ENCODE measurements around the gene CCDC33.
A peak's percentile ranks its signal among the peaks of the same experiment; 100 is the strongest.

The CCDC33 gene

GRCh38 chr15:74317820-74318375, 81.8 kb downstream of the CCDC33 start (continued):
- TF ChIP-seq ZNF416 (tag by site-specific recombination; IDR thresholded peaks at IDR 0.05) (no peak), ZNF473 (tag by site-specific recombination; IDR thresholded peaks at IDR 0.05) (no peak), ZEB2 (tag by site-specific recombination; IDR thresholded peaks at IDR 0.05) (peak; percentile 72; the same call in 1 of the 2 replicates), ZBTB17 (tag by site-specific recombination; IDR thresholded peaks at IDR 0.05) (peak; percentile 41; the same call in 1 of the 2 replicates), ZNF629 (tag by site-specific recombination; IDR thresholded peaks at IDR 0.05) (peak; percentile 52; the same call in 1 of the 2 replicates), ZNF366 (tag by site-specific recombination; conservative IDR thresholded peaks at IDR 0.05) (peak; percentile 86), YY2 (tag by site-specific recombination; IDR thresholded peaks at IDR 0.05) (peak; percentile 46; the same call in 1 of the 2 replicates), KLF1 (tag by site-specific recombination; IDR thresholded peaks at IDR 0.05) (peak; percentile 61; the same call in 1 of the 2 replicates), KLF17 (tag by site-specific recombination; IDR thresholded peaks at IDR 0.05) (peak; percentile 95), ZNF280C (tag by site-specific recombination; IDR thresholded peaks at IDR 0.05) (no peak), GLI4 (tag by site-specific recombination; IDR thresholded peaks at IDR 0.05) (0 out of 2 replicates have a peak, but pooled peaks have one; percentile 19), ZFP3 (tag by site-specific recombination; IDR thresholded peaks at IDR 0.05; ENCODE audit: low read depth) (no peak), ZNF398 (tag by site-specific recombination; IDR thresholded peaks at IDR 0.05) (peak; percentile 99), ZNF394 (tag by site-specific recombination; IDR thresholded peaks at IDR 0.05; ENCODE audit: borderline replicate concordance) (no peak), ZNF362 (tag by site-specific recombination; IDR thresholded peaks at IDR 0.05) (peak; percentile 74), KLF7 (tag by site-specific recombination; IDR thresholded peaks at IDR 0.05; ENCODE audit: borderline replicate concordance) (peak; percentile 53; the same call in 1 of the 2 replicates), ZNF266 (tag by site-specific recombination; IDR thresholded peaks at IDR 0.05; ENCODE audit: low read depth) (no peak), ZNF701 (tag by site-specific recombination; IDR thresholded peaks at IDR 0.05) (peak; percentile 72; the same call in 1 of the 2 replicates), ZNF146 (tag by site-specific recombination; IDR thresholded peaks at IDR 0.05) (0 out of 2 replicates have a peak, but pooled peaks have one; percentile 18), GFI1B (tag by site-specific recombination; IDR thresholded peaks at IDR 0.05) (no peak), ZBTB8A (tag by site-specific recombination; IDR thresholded peaks at IDR 0.05) (peak; percentile 62), ZBTB44 (tag by site-specific recombination; IDR thresholded peaks at IDR 0.05) (peak; percentile 78), ZBTB20 (tag by site-specific recombination; IDR thresholded peaks at IDR 0.05) (peak; percentile 18; the same call in 1 of the 2 replicates), ZNF600 (tag by site-specific recombination; IDR thresholded peaks at IDR 0.05) (peak; percentile 93), GLIS1 (tag by site-specific recombination; IDR thresholded peaks at IDR 0.05) (peak; percentile 97), SP7 (tag by site-specific recombination; IDR thresholded peaks at IDR 0.05) (peak; percentile 63), ZSCAN23 (tag by site-specific recombination; IDR thresholded peaks at IDR 0.05) (peak; percentile 53; the same call in 1 of the 2 replicates), BCL11A (tag by site-specific recombination; IDR thresholded peaks at IDR 0.05; ENCODE audit: low read depth) (peak; percentile 65; the same call in 1 of the 2 replicates), ZNF692 (tag by site-specific recombination; IDR thresholded peaks at IDR 0.05) (peak; percentile 97), ZNF248 (tag by site-specific recombination; IDR thresholded peaks at IDR 0.05) (no peak), ZNF837 (tag by site-specific recombination; IDR thresholded peaks at IDR 0.05) (no peak), ZNF114 (tag by site-specific recombination; IDR thresholded peaks at IDR 0.05) (no peak), ZNF157 (tag by site-specific recombination; IDR thresholded peaks at IDR 0.05) (no peak)
